HG03060 (cell line): ENCODE measurements around the gene ABCF3.

Source experiments
- ATAC-seq: cut with Tn5 transposase; IDR thresholded peaks from one replicate; pipeline ENCODE4 v1.9.1; 2021; ENCODE audit warnings: low read depth, moderate number of reproducible peaks; ENCODE audit not compliant: unreplicated experiment

ABCF3 gene

GRCh38 chr3:184184546-184185230 is 1.3 kb upstream of the ABCF3 start:
- ATAC-seq = no peak

DNA sequence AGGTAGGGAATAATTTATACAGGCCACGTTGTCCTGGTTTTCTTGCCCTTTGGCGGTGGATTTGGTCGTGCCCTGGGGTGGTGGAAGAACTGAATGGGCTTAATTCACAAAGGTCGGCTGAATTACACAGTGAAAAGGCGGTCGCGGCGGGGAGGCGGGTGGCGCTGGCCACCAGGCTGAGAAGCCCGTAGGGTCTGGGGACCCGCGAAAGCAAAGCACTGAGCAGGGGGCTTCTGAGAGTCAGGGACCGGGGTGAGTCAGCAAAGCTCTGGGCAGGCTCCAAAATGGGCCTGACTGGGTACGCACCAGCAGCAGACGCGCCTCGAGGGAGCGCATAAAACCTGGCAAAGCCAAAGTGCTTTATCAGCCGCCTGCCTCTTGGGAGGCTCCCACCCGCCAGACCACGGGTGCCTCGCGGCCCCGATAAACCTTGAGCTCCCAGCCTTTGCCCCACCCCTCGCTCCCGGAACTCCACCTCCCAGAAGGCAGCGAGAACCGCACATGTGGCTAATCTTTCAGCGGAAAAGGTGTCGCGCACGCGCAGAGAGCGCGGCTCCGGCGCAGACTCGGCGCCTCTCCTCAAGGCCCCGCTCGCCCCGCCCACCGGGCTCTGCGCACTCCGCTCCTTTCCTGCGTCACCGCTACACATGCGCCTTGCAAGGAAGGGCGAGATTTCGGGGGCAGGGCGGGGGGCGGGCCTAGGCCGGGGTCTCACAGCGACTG is 377 bp upstream of the ABCF3 start:
- peak; percentile 91 for ATAC-seq

DNA sequence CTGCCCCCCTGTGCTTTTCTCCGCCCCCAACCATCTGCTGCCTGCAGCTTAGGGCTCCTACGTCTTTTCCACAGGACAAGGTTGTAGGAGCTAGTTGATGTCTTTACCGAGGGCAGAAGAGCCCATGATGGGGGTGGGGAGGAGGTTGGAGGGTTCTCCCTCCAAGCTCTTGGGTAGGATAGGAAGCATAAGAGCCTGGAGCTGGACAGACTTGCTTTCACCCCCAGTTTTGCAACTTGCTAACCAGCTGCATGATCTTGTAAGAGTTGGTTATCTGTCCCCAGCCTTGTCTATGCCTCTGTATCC is 856 bp downstream of the ABCF3 start:
- ATAC-seq = no peak

GRCh38 chr3:184188080-184188479 is 2.1 kb downstream of the ABCF3 start:
- no peak for ATAC-seq

GRCh38 chr3:184189421-184189820 is 3.4 kb downstream of the ABCF3 start:
- ATAC-seq = no peak

GRCh38 chr3:184192889-184193288 is 6.9 kb downstream of the ABCF3 start:
- no peak for ATAC-seq

DNA sequence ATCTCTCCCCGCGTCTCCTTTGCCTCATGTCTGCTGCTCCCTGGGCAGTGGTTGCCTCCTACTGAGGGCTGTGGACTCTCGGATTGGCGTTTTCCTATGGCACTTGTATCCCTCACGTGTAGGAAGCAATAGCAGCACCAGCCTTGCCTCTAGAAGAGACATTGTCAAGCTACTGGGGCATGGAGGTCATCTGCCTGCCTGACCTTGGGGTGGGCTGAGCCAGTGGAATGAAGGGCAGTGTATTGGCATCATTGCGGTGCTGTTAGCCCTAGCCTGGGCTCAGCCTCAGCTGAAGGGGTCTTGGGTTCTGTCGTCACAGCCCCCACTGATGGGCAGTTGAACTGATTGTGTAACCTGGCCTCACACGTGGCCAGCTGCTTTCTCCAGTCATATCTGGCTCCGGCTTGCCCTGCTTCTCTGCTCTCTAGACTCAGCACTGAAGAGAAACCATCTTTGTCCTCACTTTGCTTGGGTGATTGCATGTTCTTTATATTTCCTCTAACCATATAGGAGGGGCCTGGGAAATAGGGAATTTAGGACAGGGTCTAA is 8.1 kb downstream of the ABCF3 start:
- ATAC-seq = no peak

DNA sequence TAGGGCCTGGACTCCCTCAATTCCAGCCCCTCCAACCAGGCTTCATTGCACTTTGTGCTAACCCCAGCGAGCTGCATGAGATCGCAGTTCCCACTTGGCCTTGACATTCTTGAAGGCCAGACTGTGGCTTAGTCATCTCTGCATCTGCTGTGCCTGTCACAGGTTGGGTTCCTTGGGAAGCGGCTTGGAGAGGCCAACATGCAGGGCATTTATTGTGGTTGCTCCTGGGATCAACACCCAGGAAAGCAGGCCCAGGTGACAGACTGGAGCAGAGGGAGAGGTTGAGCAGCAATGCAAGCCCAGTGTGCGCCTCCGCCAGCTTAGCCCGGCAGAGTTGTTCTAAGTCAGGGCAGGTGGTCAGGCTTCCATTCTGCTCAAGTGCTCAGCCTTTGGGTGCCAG is 10.5 kb downstream of the ABCF3 start:
- no peak for ATAC-seq

DNA sequence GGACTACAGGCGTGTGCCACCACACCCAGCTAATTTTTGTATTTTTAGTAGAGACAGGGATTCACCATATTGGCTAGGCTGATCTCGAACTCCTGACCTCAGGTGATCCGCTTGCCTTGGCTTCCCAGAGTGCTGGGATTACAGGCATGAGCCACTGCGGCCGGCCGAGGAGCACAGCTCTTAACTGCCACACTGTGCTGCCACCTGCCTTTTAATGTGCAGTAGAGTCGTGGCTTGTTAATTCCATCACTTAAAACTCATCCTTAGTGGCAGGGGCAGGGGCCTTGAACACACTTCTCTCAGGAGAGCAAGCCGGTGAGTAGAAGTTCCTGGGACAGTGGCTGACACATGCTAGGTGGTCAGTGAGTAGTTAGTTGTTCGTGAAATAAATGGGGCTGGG is 12.5 kb downstream of the ABCF3 start:
- no peak for ATAC-seq

- no peak for ATAC-seq
These were observed 14.8 kb downstream of the ABCF3 start for GRCh38 chr3:184200825-184201224.

GRCh38 chr3:184203526-184203925 is 17.5 kb downstream of the ABCF3 start:
- ATAC-seq = no peak

- ATAC-seq = no peak
These were observed 23.3 kb downstream of the ABCF3 start for GRCh38 chr3:184209146-184209923.

DNA sequence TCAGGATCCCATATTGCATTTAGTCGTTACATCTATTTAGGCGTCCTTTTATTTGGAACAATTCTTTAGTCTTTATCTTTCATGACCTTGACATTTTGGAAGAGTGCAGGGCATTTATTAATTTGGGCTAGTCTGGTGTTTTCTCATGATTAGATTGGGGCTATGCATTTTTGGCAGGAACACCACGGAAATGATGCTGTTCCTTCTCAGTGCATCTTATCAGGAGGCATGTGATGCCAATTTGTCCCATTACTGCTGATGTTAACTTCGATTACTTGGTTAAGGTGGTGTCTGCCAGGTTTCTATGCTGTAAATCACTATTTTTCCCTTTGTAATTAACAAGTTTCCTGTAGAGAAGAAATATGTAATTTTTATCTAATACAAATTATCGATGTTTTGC is 25.3 kb downstream of the ABCF3 start:
- ATAC-seq = no peak

DNA sequence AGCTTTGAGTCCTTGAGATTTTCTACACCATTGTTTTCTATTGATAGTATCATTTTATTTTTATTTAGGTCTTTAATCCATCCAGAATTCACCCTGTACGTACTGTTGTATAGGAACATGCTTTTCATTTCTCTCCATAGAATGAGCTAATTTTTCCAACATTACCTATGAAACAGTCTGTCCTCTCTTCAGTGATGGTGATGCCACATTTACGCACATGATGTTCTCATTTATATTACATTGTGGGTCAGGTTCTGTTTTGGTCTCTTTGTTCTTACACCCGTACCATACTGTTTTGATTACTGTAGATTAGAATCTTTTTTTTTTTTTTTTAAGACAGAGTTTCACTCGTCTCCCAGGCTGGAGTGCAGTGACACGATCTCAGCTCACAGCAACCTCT is 25.7 kb downstream of the ABCF3 start:
- ATAC-seq = no peak

GRCh38 chr3:184218814-184219213 is 32.8 kb downstream of the ABCF3 start:
- no peak for ATAC-seq

- no peak for ATAC-seq
These were observed 36.5 kb downstream of the ABCF3 start for GRCh38 chr3:184222521-184222920.

DNA sequence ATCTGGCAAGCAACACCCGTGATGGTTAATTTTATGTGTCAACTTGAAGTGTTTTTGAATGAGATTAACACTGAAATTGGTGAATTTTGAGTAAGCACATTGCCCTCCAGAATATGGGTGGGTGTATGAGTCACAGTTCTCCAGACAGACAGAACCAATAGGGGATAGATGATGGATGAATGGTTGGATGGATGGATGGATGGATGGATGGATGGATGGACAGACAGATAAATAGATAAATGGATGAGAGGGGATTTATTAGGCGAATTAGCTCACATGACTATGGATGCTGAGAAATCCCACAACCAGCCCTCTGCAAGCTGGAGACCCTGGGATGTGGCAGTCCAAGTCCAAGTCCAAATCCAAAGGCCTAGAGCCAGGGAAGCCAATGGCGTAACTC is 37.9 kb downstream of the ABCF3 start:
- no peak for ATAC-seq

- no peak for ATAC-seq
These were observed 41.5 kb downstream of the ABCF3 start for GRCh38 chr3:184227481-184227935.

DNA sequence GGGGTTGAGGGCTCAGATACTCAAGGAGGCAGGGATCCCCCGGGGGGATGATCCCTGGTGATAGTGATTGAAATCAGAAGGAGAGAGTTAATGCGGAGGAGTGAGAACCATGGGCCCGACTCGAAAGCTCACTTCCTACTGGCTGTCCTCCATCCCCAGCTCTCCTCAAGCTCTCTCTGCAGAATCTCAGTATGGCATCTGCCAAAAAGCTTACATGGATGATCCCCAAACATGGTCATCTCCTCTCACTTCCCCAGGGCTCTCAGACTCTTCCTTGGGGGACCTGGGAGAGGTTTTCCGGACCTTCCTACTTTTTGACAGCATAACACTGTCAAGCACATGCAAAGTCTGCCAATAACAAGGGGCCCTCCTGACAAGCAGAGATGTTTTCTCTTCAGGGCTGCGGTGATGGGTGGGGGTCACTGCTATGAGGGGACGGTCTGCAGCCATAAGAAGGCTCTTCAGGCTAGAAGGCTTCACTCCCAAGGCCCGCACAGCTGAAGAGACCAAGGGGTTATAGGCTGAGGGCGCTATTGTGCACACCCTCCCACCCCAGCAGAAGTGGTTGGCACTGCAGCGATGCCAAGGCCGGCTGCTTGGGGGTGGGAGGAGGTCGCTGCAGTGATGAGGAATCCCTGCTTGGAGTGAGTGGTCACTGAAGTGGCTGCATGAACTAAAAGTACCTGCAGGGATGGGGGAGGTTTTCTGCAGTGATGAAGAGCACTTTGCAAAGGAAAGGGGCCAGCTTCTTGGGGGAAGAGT is 42.6 kb downstream of the ABCF3 start:
- ATAC-seq = no peak

DNA sequence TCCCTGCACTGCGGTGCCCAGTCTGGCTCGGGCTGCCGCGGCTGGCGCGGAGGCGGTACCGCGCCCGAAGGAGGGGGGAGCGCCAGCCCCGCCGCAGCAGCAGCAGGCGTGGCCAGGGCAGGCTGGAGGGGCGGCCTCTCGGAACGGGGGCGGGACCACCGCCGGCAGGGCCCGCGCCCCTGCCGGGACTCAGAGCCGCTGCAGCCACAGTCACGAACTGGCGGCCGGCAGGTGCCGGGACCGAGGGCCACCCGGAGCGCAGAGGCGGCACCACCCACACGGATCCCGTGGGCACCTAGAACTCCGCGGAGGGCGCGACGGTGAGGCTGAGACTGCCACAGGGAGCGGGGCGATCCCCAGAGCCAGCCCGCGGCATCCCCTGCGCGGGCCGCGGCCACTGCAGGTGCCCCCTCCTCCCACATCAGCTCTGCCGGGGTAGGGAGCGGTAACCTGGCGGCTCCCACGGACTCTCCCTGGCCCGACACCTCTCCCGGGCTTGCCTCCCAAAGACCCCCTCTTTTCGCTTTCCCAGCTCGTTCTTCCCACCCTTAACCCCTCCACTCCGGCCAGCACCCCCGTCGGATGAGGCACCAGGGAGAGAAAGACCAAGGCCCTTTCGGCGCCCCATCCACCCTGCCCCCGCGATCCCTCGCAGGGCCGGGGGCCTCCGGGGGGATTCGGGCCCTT is 43.5 kb downstream of the ABCF3 start, which contains the start of gene VWA5B2:
Gene VWA5B2, plus strand, starts transcription at position 192 of the 687 bp plus-strand sequence. CDS start 944 bp downstream, outside the sequence.
- ATAC-seq = no peak
